GM10847 (cell line): ENCODE results near the gene SGO2.

Source experiments
- POLR2A ChIP-seq: IDR thresholded peaks from 2 replicates; pipeline ENCODE4 v1.6.1; 2011; ENCODE audit not compliant: insufficient read length; ENCODE audit errors: extremely low read depth

The SGO2 gene

DNA sequence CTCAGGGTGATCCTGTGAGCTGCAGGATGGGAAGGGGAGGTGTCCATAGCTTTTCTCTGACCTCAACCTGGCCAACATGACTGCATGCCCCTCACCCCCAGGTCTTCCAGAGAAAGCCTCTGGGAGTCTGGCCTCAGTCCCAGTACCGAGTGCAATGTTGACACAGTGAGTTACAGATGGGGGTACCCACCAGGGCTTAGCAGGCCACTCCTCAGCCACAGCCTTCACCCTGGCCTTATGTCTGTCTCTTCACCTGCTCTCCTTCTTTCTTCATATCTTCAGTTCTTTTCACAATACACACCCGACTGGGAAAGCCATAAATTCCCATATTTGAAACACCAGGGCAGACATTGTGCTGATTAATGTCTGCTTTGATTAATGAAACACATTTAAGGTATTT is 93.3 kb downstream of the SGO2 start:
- TF ChIP-seq POLR2A, result no peak

DNA sequence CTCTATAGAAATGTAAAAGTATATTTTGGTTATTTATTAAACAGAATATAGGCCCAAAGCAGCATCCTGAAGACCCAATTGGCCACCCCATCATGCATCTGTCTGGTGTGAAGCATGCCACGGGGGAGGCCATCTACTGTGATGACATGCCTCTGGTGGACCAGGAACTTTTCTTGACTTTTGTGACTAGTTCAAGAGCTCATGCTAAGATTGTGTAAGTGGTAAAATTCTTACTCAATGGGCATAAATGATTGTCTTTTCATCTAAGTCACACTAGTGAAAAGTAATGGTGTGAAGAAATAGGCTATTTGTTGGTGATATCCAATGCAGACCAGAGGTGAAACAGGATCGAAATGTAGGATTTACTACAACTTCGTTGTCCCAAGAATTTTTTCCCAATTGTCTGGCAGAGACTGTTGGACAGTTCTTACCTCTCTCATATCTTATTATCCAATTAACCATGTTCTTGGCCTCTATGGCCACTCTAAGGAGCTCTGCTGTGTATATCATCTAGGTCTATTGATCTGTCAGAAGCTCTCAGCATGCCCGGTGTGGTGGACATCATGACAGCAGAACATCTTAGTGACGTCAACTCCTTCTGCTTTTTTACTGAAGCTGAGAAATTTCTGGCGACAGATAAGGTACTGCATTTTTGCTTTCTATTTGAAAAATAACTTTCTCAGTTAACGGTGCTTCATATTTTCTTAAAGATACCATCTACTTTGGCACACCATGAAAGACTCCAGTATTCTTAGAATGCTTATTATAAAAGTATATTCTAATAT is 94.8 kb downstream of the SGO2 start:
- TF ChIP-seq POLR2A, result no peak

DNA sequence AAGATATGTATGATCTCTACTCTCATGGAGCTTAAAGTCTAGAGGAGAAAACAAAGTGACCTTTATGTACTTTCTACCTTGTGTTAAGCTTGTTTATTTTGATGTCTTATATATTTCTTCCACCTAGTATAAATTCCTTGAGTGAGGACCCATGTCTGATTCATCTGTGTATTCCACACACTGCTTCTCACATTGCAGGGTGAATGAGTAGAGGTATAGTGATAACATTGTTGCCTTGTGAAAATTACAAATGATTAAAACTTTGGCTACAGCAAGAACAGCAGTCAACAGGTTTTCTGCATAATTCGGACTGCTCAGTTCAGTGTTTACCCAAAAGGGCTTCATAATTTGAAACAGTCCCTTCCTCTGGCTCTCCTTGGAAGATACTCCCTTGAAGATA is 96.1 kb downstream of the SGO2 start:
- TF ChIP-seq POLR2A, result no peak

DNA sequence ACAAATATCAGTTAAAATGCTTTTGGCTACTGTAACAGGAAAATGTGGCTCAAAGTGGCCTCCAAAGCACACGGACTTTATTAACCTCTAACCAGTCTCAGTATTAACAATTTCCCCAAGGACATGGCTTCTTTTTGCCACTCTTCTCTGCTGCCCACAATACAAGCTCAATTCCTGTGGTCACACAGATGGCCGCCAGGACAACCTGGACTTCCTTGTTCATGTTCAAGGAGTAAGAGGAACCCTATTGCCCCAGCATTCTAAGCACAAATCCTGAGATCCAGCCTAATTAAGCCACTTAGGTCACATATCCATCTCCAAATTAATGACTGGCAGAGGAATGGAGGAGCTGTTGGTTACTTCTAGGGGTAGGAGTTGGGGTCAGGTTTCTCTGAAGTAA is 98.0 kb downstream of the SGO2 start:
- TF ChIP-seq POLR2A, result no peak

DNA sequence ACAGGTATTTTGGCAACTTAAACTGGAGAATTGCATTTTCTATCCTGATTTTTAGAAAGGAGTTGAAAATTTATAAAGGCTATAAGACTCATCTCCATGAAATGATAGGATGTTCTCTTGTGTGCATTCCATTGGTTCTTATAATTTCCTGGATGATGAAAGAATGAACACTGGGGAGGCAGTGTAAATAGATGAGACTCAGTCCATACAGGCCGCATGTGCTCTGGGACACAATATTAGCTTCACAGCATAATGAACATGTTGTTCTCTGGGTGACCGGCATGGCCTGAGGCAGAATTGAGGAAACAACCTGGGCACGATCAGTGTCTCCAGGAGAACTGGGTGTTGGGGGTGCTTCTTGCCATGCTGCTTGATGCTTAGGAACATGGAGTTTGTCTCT is 98.7 kb downstream of the SGO2 start:
- TF ChIP-seq POLR2A, result no peak

DNA sequence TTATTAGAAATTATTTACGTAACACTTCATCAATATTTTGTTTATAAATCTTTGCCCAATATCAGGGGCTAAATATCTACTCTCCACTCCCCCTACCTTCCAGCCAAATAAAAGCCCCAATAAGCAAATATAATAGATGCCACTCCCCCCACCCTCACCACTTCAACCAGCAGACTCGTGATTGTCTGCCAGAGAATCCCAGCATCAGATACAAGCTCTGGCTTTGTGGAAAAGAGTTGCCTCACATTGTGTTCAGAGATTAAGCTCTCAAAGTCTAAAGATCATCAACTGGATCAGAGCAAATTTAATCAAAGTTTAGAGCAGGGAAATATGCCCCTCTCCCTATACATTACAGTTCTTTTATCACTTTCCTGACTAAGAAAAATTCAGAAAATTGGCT is 99.3 kb downstream of the SGO2 start:
- TF ChIP-seq POLR2A, result no peak

DNA sequence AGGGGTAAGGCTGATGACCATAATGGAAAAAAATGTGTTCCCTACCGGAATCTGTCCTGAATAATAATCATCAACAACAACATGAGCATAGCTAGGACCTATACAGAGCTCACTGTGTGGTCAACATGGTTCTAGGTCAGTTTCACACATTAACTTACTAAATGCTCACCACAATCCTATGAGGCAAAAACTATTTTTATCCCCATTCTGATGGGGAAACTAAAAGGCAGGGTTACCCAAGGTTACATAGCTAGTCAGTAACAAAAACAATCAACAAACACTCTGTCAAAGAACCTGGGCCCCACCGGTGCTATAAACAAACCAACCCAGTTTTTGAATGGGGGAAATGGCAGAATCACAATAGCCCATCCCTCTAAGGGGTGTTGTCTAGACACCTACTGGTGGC is 100.0 kb downstream of the SGO2 start:
- no peak for TF ChIP-seq POLR2A

DNA sequence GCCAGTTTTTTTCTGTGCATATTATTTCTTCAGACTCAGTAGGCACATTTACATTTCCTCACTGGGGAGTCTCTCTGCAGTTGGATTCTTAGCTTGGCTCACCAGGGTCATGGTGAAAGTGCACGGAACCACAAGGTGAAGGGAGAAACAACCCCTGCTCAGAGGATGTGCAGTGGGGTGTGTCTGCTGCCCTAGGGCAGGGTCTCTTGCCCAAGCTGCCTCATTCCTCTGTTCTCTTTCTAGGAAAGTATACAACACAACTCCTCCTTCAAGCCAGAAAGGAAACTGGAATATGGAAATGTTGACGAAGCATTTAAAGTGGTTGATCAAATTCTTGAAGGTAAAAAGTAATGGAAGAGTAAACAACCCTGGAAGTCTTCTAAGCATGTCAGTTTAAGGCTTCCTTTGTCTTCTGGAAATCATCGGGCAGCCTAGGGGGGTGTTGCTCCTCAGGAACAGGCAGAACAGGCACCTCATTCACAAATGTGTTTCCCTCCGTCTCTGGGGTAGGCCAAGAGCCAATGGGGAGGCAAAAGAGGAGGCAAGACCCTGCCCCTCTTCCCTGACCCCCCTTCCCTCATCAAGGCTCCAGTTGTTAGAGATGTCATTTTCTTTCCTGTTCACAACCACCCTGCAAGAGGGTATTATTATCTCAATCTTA is 101.2 kb downstream of the SGO2 start:
- no peak for TF ChIP-seq POLR2A

DNA sequence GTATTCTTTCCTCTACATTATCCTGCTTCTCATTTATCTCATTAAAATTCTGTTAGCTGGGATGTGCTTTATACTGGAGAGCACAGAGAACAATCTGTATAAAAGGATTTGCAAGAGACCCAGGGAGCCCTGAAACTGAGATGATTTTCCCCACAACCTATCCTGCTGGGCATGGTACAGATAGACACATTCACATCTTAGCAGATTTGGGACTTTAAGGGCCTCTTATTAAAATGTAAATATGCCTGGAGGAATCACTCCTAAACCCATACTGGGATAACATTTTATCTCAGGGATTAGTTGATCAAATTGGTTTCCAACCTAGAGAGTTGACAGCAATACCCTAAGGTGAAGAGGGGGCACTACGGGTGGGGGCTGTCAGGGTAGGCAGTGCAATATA is 105.3 kb downstream of the SGO2 start:
- no peak for TF ChIP-seq POLR2A
